ENCODE results near the gene DSC1.

Gene DSC1

DNA sequence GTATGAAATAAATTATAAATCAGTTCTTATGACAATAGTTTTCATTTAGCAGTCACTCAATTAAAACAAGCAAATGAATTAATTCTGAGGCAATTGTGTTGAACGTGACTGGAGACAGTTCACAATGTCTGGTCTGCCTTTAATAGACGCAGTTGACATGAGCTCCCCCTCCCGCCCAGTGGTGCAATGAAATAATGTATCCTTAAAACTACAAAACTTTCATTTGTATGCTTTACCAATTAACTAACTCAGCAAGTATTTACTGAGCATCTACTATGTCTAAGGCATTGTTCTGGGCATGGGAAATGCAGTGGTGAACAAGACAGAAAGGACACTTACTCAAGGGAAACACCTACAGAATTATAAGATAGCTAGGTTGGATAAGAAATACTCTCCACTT is 56.9 kb downstream of the DSC1 start:
- H3K4me3 ChIP-seq, result no peak overlapping the region
- no peaks in the 10 kb centered on the region for H3K36me3 ChIP-seq (replicated peaks)
- no peaks in the 10 kb centered on the region for H3K27me3 ChIP-seq (ENCODE audit: low read depth)
- in situ Hi-C loops (cut with MboI; ENCODE audit: low sequenced_read_pairs), result no loop called here
- no peaks in the 10 kb centered on the region for H3K9me3 ChIP-seq
- peaks cover 11% of the 10 kb centered on the region for H3K4me1 ChIP-seq
- no peak for DNase-seq (ENCODE audit: low spot score in 2 of 2)

- Histone ChIP-seq H3K9me3 (no peaks in the 10 kb centered on the region), H3K4me3 (no peak overlapping the region), H3K36me3 (replicated peaks) (no peaks in the 10 kb centered on the region), H3K27me3 (ENCODE audit: low read depth) (no peaks in the 10 kb centered on the region), H3K4me1 (peaks cover 19% of the 10 kb centered on the region)
- DNase-seq (ENCODE audit: low spot score in 2 of 2), result no peak
- in situ Hi-C loops (cut with MboI; ENCODE audit: low sequenced_read_pairs), result no loop called here
Observed at GRCh38 chr18:31104444-31104843, 58.2 kb downstream of the DSC1 start.

DNA sequence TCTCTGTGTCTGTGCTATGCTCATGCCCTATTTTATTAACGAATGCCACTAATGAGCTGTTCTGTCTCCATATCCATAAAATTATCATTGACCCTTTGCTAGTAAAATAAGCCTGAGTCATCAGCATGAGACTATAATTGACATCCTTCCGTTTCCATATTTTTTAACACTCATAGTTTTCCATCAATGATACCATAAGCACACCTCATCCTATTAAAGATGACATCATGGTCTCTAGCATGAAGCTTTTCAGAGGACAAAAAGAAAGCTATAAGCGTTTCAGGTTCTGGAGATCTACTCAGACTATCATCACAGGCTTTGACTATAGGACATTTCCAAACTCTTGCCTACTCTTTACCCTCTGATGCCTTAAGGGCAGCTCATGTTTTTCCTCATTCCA is 59.2 kb downstream of the DSC1 start:
- no peaks in the 10 kb centered on the region for H3K36me3 ChIP-seq (replicated peaks)
- DNase-seq (ENCODE audit: low spot score in 2 of 2), result no peak
- H3K27me3 ChIP-seq (ENCODE audit: low read depth), result no peaks in the 10 kb centered on the region
- in situ Hi-C loops (cut with MboI; ENCODE audit: low sequenced_read_pairs), result no loop called here
- H3K4me1 ChIP-seq, result peaks cover 19% of the 10 kb centered on the region
- H3K4me3 ChIP-seq, result no peak overlapping the region
- H3K9me3 ChIP-seq, result no peaks in the 10 kb centered on the region

DNA sequence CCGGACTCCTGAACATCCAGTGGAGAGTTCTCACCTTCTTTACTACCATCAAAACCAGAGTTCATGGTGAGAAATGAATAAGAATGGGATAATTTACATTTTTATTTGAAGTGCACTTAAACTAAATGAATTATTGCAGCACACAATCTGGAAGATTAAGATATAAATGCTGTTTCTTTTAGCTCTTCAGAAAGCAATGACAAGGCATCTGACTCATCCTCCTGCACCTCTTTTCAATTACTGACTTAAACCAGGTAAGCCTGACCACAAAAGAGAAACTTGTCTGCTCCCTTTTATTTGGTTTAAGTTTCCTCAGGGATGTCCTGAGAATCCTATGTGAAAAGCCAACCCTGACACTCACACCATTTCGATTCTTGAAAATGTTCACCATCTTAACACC is 59.7 kb downstream of the DSC1 start:
- DNase-seq (ENCODE audit: low spot score in 2 of 2), result peak in 1 of 2 experiments; percentile 31
- in situ Hi-C loops (cut with MboI; ENCODE audit: low sequenced_read_pairs), result no loop called here
- no peaks in the 10 kb centered on the region for H3K27me3 ChIP-seq (ENCODE audit: low read depth)

DNA sequence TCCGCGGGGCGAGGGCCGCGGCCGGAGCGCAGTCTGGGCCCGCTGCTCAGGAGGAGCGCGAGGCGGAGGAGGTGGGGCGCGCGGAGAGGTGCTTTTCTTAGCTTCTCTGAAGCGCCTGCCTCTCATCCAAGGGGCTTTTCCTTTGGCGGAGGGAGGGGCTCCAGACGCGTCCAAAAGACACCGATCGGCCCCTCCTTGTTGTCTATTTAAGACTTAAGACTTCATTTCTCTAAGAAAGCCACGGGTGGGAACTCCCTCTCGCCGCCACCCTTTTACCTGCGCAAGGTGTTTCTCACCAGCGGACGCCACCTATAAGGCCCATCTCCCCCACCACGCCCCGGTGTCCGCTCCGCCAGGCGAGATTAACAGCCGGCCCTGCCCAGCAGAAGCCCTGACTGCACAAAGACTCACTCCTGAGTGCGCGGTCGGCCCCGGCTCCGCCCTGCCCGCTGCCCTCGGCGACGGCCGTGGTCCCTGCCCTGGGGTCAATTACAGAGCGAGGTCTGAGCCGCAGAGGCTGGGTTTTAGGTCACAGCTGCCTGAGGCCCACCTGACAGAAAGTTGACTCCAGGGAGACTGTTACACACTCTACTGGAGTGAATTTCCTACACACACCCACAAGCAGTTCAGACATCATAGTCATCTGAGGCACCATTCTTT is 60.5 kb downstream of the DSC1 start, which contains the start of gene DSC2:
TSS of gene DSC2 (minus strand) at position 397 of the 660 bp plus-strand sequence. CDS start 450 bp downstream, outside the sequence.
- no peaks in the 10 kb centered on the region for H3K27me3 ChIP-seq (ENCODE audit: low read depth)
- H3K36me3 ChIP-seq (replicated peaks), result no peaks in the 10 kb centered on the region
- no peaks in the 10 kb centered on the region for H3K9me3 ChIP-seq
- in situ Hi-C loops (cut with MboI; ENCODE audit: low sequenced_read_pairs), result no loop called here
- H3K4me3 ChIP-seq, result peak within 1 kb of the TSS; percentile 46
- H3K4me1 ChIP-seq, result peaks cover 19% of the 10 kb centered on the region
- peak; percentile 21 to 71 for DNase-seq (ENCODE audit: low spot score in 2 of 2)

More for the DNA sequence above, 59.7 kb downstream of the DSC1 start:
- Histone ChIP-seq H3K4me1 (peaks cover 19% of the 10 kb centered on the region), H3K36me3 (replicated peaks) (no peaks in the 10 kb centered on the region), H3K9me3 (no peaks in the 10 kb centered on the region), H3K4me3 (no peak overlapping the region)

DNA sequence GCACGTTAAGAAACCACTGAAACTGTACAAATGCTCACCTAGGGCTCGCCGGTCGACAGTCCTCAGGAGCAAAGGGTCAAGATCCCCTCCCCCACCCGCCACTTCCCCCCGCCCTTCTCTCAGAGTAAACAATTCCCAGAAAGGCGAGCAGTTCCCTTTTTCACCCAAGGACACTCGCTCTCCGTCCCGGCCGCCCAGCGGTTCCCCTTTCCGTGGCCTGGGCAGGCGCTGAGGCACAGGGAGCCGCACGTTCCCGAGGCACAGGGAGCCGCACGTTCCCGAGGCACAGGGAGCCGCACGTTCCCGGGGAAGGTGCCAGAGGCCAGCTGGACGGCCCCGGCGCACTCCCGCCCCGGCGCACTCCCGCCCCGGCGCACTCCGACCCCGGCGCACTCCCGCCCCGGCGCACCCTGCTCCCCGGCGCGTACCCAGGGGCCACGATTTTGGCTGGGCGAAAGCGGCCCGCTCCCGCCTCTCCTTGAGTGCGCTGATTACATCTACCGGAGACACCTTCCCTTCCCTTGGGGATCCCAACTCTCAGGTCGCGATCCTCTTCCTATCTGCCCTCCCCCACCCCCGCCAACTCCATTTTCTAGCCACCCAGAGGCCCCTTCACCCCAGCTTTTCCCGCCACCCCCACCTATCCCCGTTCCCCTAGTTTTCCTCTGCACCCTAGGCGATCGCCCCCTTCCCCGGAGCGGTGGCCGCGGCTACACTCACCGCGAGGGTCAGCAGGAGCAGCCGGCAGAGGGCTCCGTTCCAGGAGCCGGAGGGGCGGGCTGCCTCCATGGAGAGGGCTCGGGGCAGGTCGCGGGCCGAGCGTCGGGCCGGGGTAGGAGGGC is 61.3 kb downstream of the DSC1 start:
- in situ Hi-C loops (cut with MboI; ENCODE audit: low sequenced_read_pairs), result no loop called here
- H3K4me3 ChIP-seq, result peak overlapping the region; percentile 46
- H3K9me3 ChIP-seq, result no peaks in the 10 kb centered on the region
- peaks cover 19% of the 10 kb centered on the region for H3K4me1 ChIP-seq
- no peaks in the 10 kb centered on the region for H3K27me3 ChIP-seq (ENCODE audit: low read depth)
- no peaks in the 10 kb centered on the region for H3K36me3 ChIP-seq (replicated peaks)
- DNase-seq (ENCODE audit: low spot score in 2 of 2), result peak; percentile 34 to 67

DNA sequence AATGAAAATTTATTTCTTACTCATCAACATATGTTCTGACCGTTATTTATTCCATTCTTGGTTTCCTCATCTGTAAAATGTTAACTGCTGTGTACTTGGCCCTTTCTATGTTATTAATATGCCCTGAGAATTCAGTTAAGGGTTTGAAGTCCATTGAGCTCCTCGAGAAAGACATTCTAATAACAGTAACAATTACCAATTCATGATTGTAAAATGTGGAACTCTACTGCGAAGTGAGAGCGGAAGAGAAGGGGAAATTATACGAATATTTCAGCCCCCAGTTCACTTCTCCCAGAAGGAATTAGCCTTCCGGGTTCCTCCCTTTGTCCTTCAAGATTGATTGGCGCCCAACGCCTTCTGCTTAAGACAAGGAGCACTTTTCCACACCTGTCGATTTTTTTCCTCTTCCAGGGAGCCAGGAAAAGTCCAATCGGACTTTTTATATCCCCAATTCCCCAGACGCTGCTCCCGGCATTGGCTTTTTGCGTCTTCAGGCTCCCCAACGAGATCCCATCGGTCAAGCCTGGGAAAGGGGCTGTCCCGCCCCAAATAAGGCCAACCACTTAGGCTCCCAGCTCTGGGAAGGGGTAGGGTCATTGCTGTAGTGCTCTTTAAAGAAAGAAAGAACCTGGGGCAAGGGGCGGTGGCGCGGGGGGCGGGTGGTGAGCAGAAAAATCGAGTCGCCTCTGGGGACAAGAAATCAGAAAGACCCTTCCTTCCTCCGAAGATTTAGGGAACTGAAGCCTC is 62.0 kb downstream of the DSC1 start:
- in situ Hi-C loops (cut with MboI; ENCODE audit: low sequenced_read_pairs), result no loop called here
- H3K4me3 ChIP-seq, result peak overlapping the region; percentile 46

DNA sequence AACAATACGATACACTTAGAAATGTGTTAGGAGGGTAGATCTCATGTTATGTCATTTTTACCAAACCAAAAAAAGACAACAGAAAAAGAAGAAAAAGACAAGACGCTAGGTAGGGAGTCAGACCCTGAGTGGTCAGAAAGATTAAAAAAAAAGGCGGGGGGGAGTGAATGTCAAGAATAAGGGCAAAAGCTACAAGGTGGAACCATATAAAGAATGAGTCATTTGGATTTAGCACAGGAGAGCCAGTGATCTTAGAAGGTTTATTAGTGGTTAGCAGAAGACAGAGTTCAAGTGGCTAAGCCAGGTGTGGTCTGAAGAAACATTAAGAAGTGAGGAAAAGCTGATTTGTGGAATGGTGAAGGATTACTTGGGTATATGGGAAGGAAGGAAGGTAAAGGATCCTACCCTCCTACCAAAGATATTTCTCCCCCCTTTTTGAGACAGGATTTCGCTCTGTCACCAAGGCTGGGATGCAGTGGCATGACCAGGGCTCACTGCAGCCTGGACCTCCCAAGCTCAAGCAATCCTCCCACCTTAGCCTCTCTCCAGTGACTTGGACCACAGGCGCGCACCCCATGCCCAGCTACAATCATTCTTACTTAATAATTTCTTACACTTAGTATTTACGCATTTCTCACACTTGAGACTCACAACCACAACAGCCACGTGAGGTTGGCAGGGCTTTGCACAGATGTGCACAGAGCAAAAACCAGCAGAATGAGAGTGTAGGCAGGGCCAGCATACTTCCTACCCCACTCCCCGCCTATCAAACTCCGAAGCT is 63.0 kb downstream of the DSC1 start:
- Histone ChIP-seq H3K27me3 (ENCODE audit: low read depth) (no peaks in the 10 kb centered on the region), H3K4me3 (no peak overlapping the region), H3K4me1 (peaks cover 19% of the 10 kb centered on the region), H3K9me3 (no peaks in the 10 kb centered on the region), H3K36me3 (replicated peaks) (no peaks in the 10 kb centered on the region)
- in situ Hi-C loops (cut with MboI; ENCODE audit: low sequenced_read_pairs), result no loop called here
- DNase-seq (ENCODE audit: low spot score in 2 of 2), result no peak

More for the DNA sequence above, 62.0 kb downstream of the DSC1 start:
- peaks cover 19% of the 10 kb centered on the region for H3K4me1 ChIP-seq
- H3K9me3 ChIP-seq, result no peaks in the 10 kb centered on the region
- H3K36me3 ChIP-seq (replicated peaks), result no peaks in the 10 kb centered on the region
- no peaks in the 10 kb centered on the region for H3K27me3 ChIP-seq (ENCODE audit: low read depth)
- DNase-seq (ENCODE audit: low spot score in 2 of 2), result peak; percentile 19 to 57

- no peaks in the 10 kb centered on the region for H3K36me3 ChIP-seq (replicated peaks)
- H3K4me3 ChIP-seq, result no peak overlapping the region
- in situ Hi-C loops (cut with MboI; ENCODE audit: low sequenced_read_pairs), result no loop called here
Observed at GRCh38 chr18:31098878-31099277, 63.8 kb downstream of the DSC1 start.

DNA sequence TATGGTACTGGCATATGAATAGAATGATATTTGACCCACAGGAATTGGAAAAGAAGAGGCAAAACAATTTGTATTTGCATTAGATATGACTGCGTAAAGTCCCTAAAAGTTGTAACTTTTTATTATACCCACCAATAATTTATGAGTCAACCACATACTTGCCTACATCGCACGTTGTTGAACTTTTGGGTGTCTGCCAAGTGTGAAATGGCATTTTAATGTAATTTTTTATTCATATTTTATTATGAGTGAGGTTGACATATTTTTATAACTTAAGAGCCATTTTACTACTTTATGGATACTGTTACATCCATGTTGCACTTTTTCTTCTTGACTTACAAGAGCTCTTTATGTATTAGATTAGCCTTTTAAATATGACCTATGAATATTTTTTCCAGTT is 65.0 kb downstream of the DSC1 start:
- DNase-seq (ENCODE audit: low spot score in 2 of 2), result no peak
- Histone ChIP-seq H3K4me3 (no peak overlapping the region), H3K4me1 (peaks cover 12% of the 10 kb centered on the region), H3K9me3 (no peaks in the 10 kb centered on the region), H3K36me3 (replicated peaks) (no peaks in the 10 kb centered on the region), H3K27me3 (ENCODE audit: low read depth) (no peaks in the 10 kb centered on the region)
- in situ Hi-C loops (cut with MboI; ENCODE audit: low sequenced_read_pairs), result no loop called here

More at GRCh38 chr18:31098878-31099277, 63.8 kb downstream of the DSC1 start:
- DNase-seq (ENCODE audit: low spot score in 2 of 2), result no peak
- Histone ChIP-seq H3K27me3 (ENCODE audit: low read depth) (no peaks in the 10 kb centered on the region), H3K4me1 (peaks cover 19% of the 10 kb centered on the region), H3K9me3 (no peaks in the 10 kb centered on the region)

- no peak for DNase-seq (ENCODE audit: low spot score in 2 of 2)
- no peaks in the 10 kb centered on the region for H3K9me3 ChIP-seq
- no peaks in the 10 kb centered on the region for H3K4me1 ChIP-seq
- peaks cover 7% of the 10 kb centered on the region for H3K36me3 ChIP-seq (replicated peaks)
- H3K27me3 ChIP-seq (ENCODE audit: low read depth), result no peaks in the 10 kb centered on the region
- in situ Hi-C loops (cut with MboI; ENCODE audit: low sequenced_read_pairs), result no loop called here
- no peak overlapping the region for H3K4me3 ChIP-seq
Observed at GRCh38 chr18:31093880-31094279, 68.8 kb downstream of the DSC1 start.

DNA sequence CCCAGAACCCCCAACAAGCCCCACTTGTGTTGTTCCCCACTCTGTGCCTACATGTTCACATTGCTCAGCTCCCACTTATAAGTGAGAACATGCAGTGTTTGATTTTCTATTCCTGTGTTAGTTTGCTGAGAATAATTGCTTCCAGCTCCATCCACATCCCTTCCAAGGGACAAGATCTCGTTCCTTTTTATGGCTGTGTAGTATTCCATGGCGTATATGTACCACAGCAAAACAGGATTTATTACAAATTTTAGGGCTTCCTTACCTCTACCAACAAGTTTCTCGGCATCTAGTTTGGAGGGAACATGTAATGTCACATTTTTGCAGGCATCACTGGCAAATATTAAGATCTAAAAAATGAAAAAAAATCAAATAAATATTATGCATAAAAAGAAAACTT is 69.4 kb downstream of the DSC1 start:
- H3K4me3 ChIP-seq, result no peak overlapping the region
- H3K4me1 ChIP-seq, result no peaks in the 10 kb centered on the region
- no peak for DNase-seq (ENCODE audit: low spot score in 2 of 2)
- peaks cover 7% of the 10 kb centered on the region for H3K36me3 ChIP-seq (replicated peaks)
- no peaks in the 10 kb centered on the region for H3K27me3 ChIP-seq (ENCODE audit: low read depth)
- in situ Hi-C loops (cut with MboI; ENCODE audit: low sequenced_read_pairs), result no loop called here
- H3K9me3 ChIP-seq, result no peaks in the 10 kb centered on the region

- Histone ChIP-seq H3K4me1 (no peaks in the 10 kb centered on the region), H3K4me3 (no peak overlapping the region), H3K9me3 (no peaks in the 10 kb centered on the region), H3K27me3 (ENCODE audit: low read depth) (no peaks in the 10 kb centered on the region), H3K36me3 (replicated peaks) (peaks cover 13% of the 10 kb centered on the region)
- DNase-seq (ENCODE audit: low spot score in 2 of 2), result no peak
- in situ Hi-C loops (cut with MboI; ENCODE audit: low sequenced_read_pairs), result no loop called here
Observed at GRCh38 chr18:31091350-31091749, 71.3 kb downstream of the DSC1 start.

Measured in HAP-1 (cell line).